Calu3 (cell line): ENCODE measurements around the gene PTPRG. TPM values are rescaled to one million over a fixed set of nuclear protein-coding genes. Genes with fewer than 3 reads are reported as not detected.

Experiments
- BruUV-seq: library from RNA; stranded (reverse); fragments of 400-500 nt; replicated peaks from 2 replicates; lab custom pipeline; 2021; lab: Mats Ljungman, UMichigan
- CTCF ChIA-PET: fragments of 300-600 bp; sonication (Branson Sonifier 250); formaldehyde crosslinking; loops from one replicate; lab custom pipeline; 2022; ENCODE audit warnings: antibody characterized with exemption; lab: Charles Lee
- DNase-seq: peaks from one replicate; pipeline ENCODE4 v3.0.0; 2022
- H3K27ac Mint-ChIP-seq: one replicate; pipeline ENCODE4 v1.8.0; 2022; ENCODE audit warnings: mixed read lengths; ENCODE audit not compliant: unreplicated experiment
- H3K27me3 Mint-ChIP-seq: one replicate; pipeline ENCODE4 v1.8.0; 2022; ENCODE audit warnings: mixed read lengths; ENCODE audit not compliant: unreplicated experiment
- H3K36me3 Mint-ChIP-seq: one replicate; pipeline ENCODE4 v1.8.0; 2022; ENCODE audit warnings: mild to moderate bottlenecking, moderate library complexity, mixed read lengths; ENCODE audit not compliant: insufficient read depth, unreplicated experiment
- H3K4me1 Mint-ChIP-seq: one replicate; pipeline ENCODE4 v1.8.0; 2022; ENCODE audit warnings: mild to moderate bottlenecking, low read depth, mixed read lengths; ENCODE audit not compliant: unreplicated experiment
- H3K4me3 Mint-ChIP-seq: one replicate; pipeline ENCODE4 v1.8.0; 2022; ENCODE audit warnings: mild to moderate bottlenecking, low read depth, moderate library complexity, mixed read lengths; ENCODE audit not compliant: unreplicated experiment
- H3K9me3 Mint-ChIP-seq: one replicate; pipeline ENCODE4 v1.8.0; 2022; ENCODE audit warnings: low read depth, mixed read lengths; ENCODE audit not compliant: unreplicated experiment
- CTCF ChIP-seq: fragments of 200-600 bp; IDR thresholded peaks from one replicate; pipeline ENCODE4 v1.8.0; 2022; ENCODE audit warnings: antibody characterized with exemption; ENCODE audit not compliant: unreplicated experiment
- intact Hi-C: fragments of 100-400 bp; cut with micrococcal nuclease; formaldehyde crosslinking; loops from one replicate; pipeline ENCODE4 v1.10.0; 2022; ENCODE audit not compliant: unreplicated experiment
- total RNA-seq: library from RNA; stranded (reverse); gene quantifications from 2 replicates; pipeline ENCODE4 v1.2.3, GENCODE V29; 2022

The PTPRG gene
- total RNA-seq, 1 experiment from 2014 or later, result 0.35 TPM

GRCh38 chr3:61650276-61650675 is 88.9 kb downstream of the PTPRG start:
- CTCF ChIA-PET, result no interaction called here
- no peak overlapping the region for H3K4me3 Mint-ChIP-seq
- no peak for TF ChIP-seq CTCF
- H3K36me3 Mint-ChIP-seq, result no peaks in the 10 kb centered on the region
- no peak overlapping the region for H3K27ac Mint-ChIP-seq
- no TSS peak for BruUV-seq
- no peaks in the 10 kb centered on the region for H3K9me3 Mint-ChIP-seq
- intact Hi-C loops, result no loop called here
- no peaks in the 10 kb centered on the region for H3K4me1 Mint-ChIP-seq
- H3K27me3 Mint-ChIP-seq, result no peaks in the 10 kb centered on the region
- DNase-seq, result no peak

- BruUV-seq, result no TSS peak
- CTCF ChIA-PET, result no interaction called here
- intact Hi-C loops, result no loop called here
- no peak overlapping the region for H3K4me3 Mint-ChIP-seq
- DNase-seq, result no peak
- no peaks in the 10 kb centered on the region for H3K4me1 Mint-ChIP-seq
- H3K36me3 Mint-ChIP-seq, result no peaks in the 10 kb centered on the region
- peaks cover 3% of the 10 kb centered on the region for H3K9me3 Mint-ChIP-seq
- H3K27ac Mint-ChIP-seq, result no peak overlapping the region
- TF ChIP-seq CTCF, result no peak
- no peaks in the 10 kb centered on the region for H3K27me3 Mint-ChIP-seq
Measured at GRCh38 chr3:61650719-61651410, 89.5 kb downstream of the PTPRG start.

GRCh38 chr3:61657689-61658088 is 96.3 kb downstream of the PTPRG start:
- H3K36me3 Mint-ChIP-seq, result no peaks in the 10 kb centered on the region
- DNase-seq, result no peak
- H3K27ac Mint-ChIP-seq, result no peak overlapping the region
- CTCF ChIA-PET, result no interaction called here
- BruUV-seq, result no TSS peak
- intact Hi-C loops, result no loop called here
- no peaks in the 10 kb centered on the region for H3K4me1 Mint-ChIP-seq
- no peak overlapping the region for H3K4me3 Mint-ChIP-seq
- TF ChIP-seq CTCF, result no peak
- no peaks in the 10 kb centered on the region for H3K27me3 Mint-ChIP-seq
- peaks cover 13% of the 10 kb centered on the region for H3K9me3 Mint-ChIP-seq

- H3K27ac Mint-ChIP-seq, result no peak overlapping the region
Measured at GRCh38 chr3:61662861-61663260, 101.5 kb downstream of the PTPRG start.

More at GRCh38 chr3:61662861-61663260, 101.5 kb downstream of the PTPRG start:
- H3K4me1 Mint-ChIP-seq, result no peaks in the 10 kb centered on the region
- intact Hi-C loops, result no loop called here
- no peaks in the 10 kb centered on the region for H3K36me3 Mint-ChIP-seq
- no TSS peak for BruUV-seq
- DNase-seq, result no peak
- peaks cover 5% of the 10 kb centered on the region for H3K9me3 Mint-ChIP-seq
- H3K27me3 Mint-ChIP-seq, result no peaks in the 10 kb centered on the region
- no peak for TF ChIP-seq CTCF
- no peak overlapping the region for H3K4me3 Mint-ChIP-seq
- CTCF ChIA-PET, result no interaction called here
